K562 (cell line): ENCODE measurements around the gene KCNC4. TPM values are rescaled to one million over a fixed set of nuclear protein-coding genes. Genes with fewer than 3 reads are reported as not detected.

Experiments used
- ARID2 ChIP-seq: fragments of 450-650 bp; IDR thresholded peaks from 2 replicates; pipeline ENCODE4 v1.6.1; 2017; ENCODE audit warnings: antibody characterized with exemption, mild to moderate bottlenecking
- ATF6 ChIP-seq: sonication (generic); formaldehyde crosslinking; IDR thresholded peaks from 2 replicates; pipeline ENCODE4 v1.4.0; 2020; ENCODE audit warnings: mild to moderate bottlenecking, missing genetic modification reagents
- CBFA2T3 ChIP-seq: fragments of 450-650 bp; IDR thresholded peaks from 2 replicates; pipeline ENCODE4 v1.6.1; 2017
- CC2D1A ChIP-seq: fragments of 450-650 bp; IDR thresholded peaks from 2 replicates; pipeline ENCODE4 v1.6.1; 2017; ENCODE audit warnings: mild to moderate bottlenecking
- CTCF ChIP-seq, 3 experiments: IDR thresholded peaks in 2 of 3; conservative IDR thresholded peaks in 1 of 3; 2 replicates each; pipeline ENCODE4 v1.5.1; 2011 to 2012; ENCODE audit warnings: low read length in 3 of 3, mild to moderate bottlenecking in 3 of 3, control low read depth in 2 of 3, improper control_type of control experiment in 1 of 3, inconsistent platforms in 1 of 3, low read depth in 1 of 3, mixed read lengths in 1 of 3, moderate library complexity in 1 of 3; ENCODE audit not compliant: insufficient read depth in 2 of 3
- DEAF1 ChIP-seq: fragments of 450-650 bp; formaldehyde crosslinking; IDR thresholded peaks from 2 replicates; pipeline ENCODE4 v1.4.0; 2020; ENCODE audit warnings: mild to moderate bottlenecking, moderate library complexity
- DIDO1 ChIP-seq: fragments of 450-650 bp; IDR thresholded peaks from 2 replicates; pipeline ENCODE4 v1.6.1; 2016; ENCODE audit warnings: low read depth, missing biosample characterization, missing genetic modification characterization
- FOXP1 ChIP-seq: sonication (generic); formaldehyde crosslinking; IDR thresholded peaks from 2 replicates; pipeline ENCODE4 v1.8.0; 2022; ENCODE audit warnings: mild to moderate bottlenecking, missing genetic modification reagents
- KAT8 ChIP-seq: fragments of 450-650 bp; IDR thresholded peaks from 2 replicates; pipeline ENCODE4 v1.6.1; 2016; ENCODE audit warnings: low read depth, mild to moderate bottlenecking
- KDM2B ChIP-seq: fragments of 250-450 bp; sonication (Bioruptor Pico); IDR thresholded peaks from 2 replicates; pipeline ENCODE4 v1.8.0; 2021; ENCODE audit warnings: mild to moderate bottlenecking, moderate library complexity
- NFYB ChIP-seq: IDR thresholded peaks from 2 replicates; pipeline ENCODE4 v1.6.1; 2011; ENCODE audit warnings: mild to moderate bottlenecking, moderate library complexity; ENCODE audit not compliant: insufficient read length; ENCODE audit errors: extremely low read depth
- NRF1 ChIP-seq, 2 experiments: fragments of 450-650 bp; IDR thresholded peaks in 1 of 2; conservative IDR thresholded peaks in 1 of 2; 2 replicates each; pipeline ENCODE4 v1.6.1; 2014; ENCODE audit warnings: mild to moderate bottlenecking in 2 of 2
- PCBP1 ChIP-seq: fragments of 200-400 bp; formaldehyde crosslinking; IDR thresholded peaks from 2 replicates; pipeline ENCODE4 v1.6.1; 2018; ENCODE audit warnings: mild to moderate bottlenecking, low read depth, low read length; ENCODE audit not compliant: poor library complexity, severe bottlenecking
- POLR2AphosphoS2 ChIP-seq: IDR thresholded peaks from 2 replicates; pipeline ENCODE4 v1.6.1; 2012; ENCODE audit warnings: low read length, improper control_type of control experiment
- RB1 ChIP-seq: fragments of 450-650 bp; IDR thresholded peaks from 2 replicates; pipeline ENCODE4 v1.6.1; 2017; ENCODE audit warnings: low read depth, mild to moderate bottlenecking
- SMAD1 ChIP-seq: fragments of 150-350 bp; IDR thresholded peaks from 2 replicates; pipeline ENCODE4 v1.6.1; 2014; ENCODE audit warnings: low read length, low read depth; ENCODE audit not compliant: partially characterized antibody
- SMARCB1 ChIP-seq: IDR thresholded peaks from 2 replicates; pipeline ENCODE4 v1.6.1; 2011; ENCODE audit warnings: improper control_type of control experiment, low read depth; ENCODE audit not compliant: insufficient read length
- SRSF1 ChIP-seq: fragments of 200-400 bp; formaldehyde crosslinking; IDR thresholded peaks from 2 replicates; pipeline ENCODE4 v1.6.1; 2017; ENCODE audit warnings: mild to moderate bottlenecking, low read depth, low read length, moderate library complexity
- STAG1 ChIP-seq: sonication (generic); formaldehyde crosslinking; IDR thresholded peaks from 2 replicates; pipeline ENCODE4 v1.5.0; 2020; ENCODE audit warnings: missing genetic modification reagents, borderline replicate concordance
- TCF3 ChIP-seq: sonication (generic); formaldehyde crosslinking; IDR thresholded peaks from 2 replicates; pipeline ENCODE4 v1.4.0; 2020; ENCODE audit warnings: mild to moderate bottlenecking, missing genetic modification reagents
- TEAD2 ChIP-seq: fragments of 450-650 bp; IDR thresholded peaks from 2 replicates; pipeline ENCODE4 v1.6.1; 2016; ENCODE audit warnings: missing genetic modification characterization, control low read depth, missing compliant biosample characterization
- ZKSCAN3 ChIP-seq: fragments of 250-450 bp; sonication (Bioruptor Pico); IDR thresholded peaks from 2 replicates; pipeline ENCODE4 v1.4.0; 2020
- ZNF143 ChIP-seq: sonication (generic); formaldehyde crosslinking; IDR thresholded peaks from 2 replicates; pipeline ENCODE4 v1.9.0; 2022; ENCODE audit warnings: mild to moderate bottlenecking, missing genetic modification reagents
- ZNF644 ChIP-seq: fragments of 200-800 bp; sonication (Bioruptor generic); IDR thresholded peaks from 2 replicates; pipeline ENCODE4 v1.6.1; 2016; ENCODE audit warnings: low read depth, missing genetic modification characterization, missing compliant biosample characterization
- polyA plus RNA-seq, 8 experiments: library from polyadenylated mRNA; depleted of rRNA in 4 of 8; stranded (reverse) in 5 of 8; unstranded in 3 of 8; fragments of >200 nt; fragmentation: Nextera tagmentation in 2 of 8; fragmentation: Illumina TruSeq in 1 of 8; extraction: Ambion mirVana in 2 of 8; extraction: Trizol in 1 of 8; gene quantifications; 2 replicates each; pipeline versions ENCODE4 v1.2.1 to v1.2.3, GENCODE V29; 2011 to 2014; ENCODE audit warnings: inconsistent platforms in 1 of 8, missing spikeins in 1 of 8
- total RNA-seq, 7 experiments: library from RNA; depleted of rRNA in 6 of 7; stranded (reverse); fragments of >200 nt in 6 of 7; fragmentation: Illumina TruSeq in 2 of 7; extraction: Trizol in 2 of 7; gene quantifications; 2 replicates each; pipeline versions ENCODE4 v1.2.1 to v1.2.3, GENCODE V29; 2011 to 2021; ENCODE audit warnings: low replicate concordance in 1 of 7

KCNC4 gene
- total and polyA plus RNA-seq, 9 of the 15 experiments (the other 6 are each of a cell fraction or from before 2014, with no cell fraction given) = 0.07 to 1.8 (median 0.73) TPM

GRCh38 chr1:110207831-110208230 is 2.3 kb upstream of the KCNC4 start (continued):
- TF ChIP-seq STAG1 (CRISPR knock-in tag) (peak; percentile 93; the same call in 1 of the 2 replicates), KDM2B (CRISPR knock-in tag) (no peak), FOXP1 (CRISPR knock-in tag) (no peak), RB1 (peak; percentile 70), SRSF1 (no peak), NFYB (no peak), PCBP1 (no peak), SMAD1 (no peak), ATF6 (CRISPR knock-in tag) (no peak), CBFA2T3 (no peak), CC2D1A (peak; percentile 78; the same call in 1 of the 2 replicates), ZNF143 (CRISPR knock-in tag) (no peak), DIDO1 (no peak), TCF3 (CRISPR knock-in tag) (no peak), NRF1 (conservative IDR thresholded peaks at IDR 0.05 in 1 of 2, IDR thresholded peaks at IDR 0.05 in 1 of 2) (no peak), DEAF1 (CRISPR knock-in tag) (peak; percentile 79), ZKSCAN3 (CRISPR knock-in tag) (no peak), SMARCB1 (no peak), KAT8 (no peak), ZNF644 (no peak), TEAD2 (tag) (no peak), POLR2AphosphoS2 (no peak), CTCF (IDR thresholded peaks at IDR 0.05 in 2 of 3, conservative IDR thresholded peaks at IDR 0.05 in 1 of 3; ENCODE audit: insufficient read depth in 2 of 3, low read depth in 1 of 3, low read length in 3 of 3) (peak; percentile 92 to 96 (median 93)), ARID2 (peak; percentile 87)
